Measurements from ENCODE around the gene PLXNA2. TPM values are rescaled to one million over a fixed set of nuclear protein-coding genes. Genes with fewer than 3 reads are reported as not detected.

PLXNA2 gene
- total RNA-seq, 2 experiments from 2014 or later: 0.13 to 0.23 TPM

DNA sequence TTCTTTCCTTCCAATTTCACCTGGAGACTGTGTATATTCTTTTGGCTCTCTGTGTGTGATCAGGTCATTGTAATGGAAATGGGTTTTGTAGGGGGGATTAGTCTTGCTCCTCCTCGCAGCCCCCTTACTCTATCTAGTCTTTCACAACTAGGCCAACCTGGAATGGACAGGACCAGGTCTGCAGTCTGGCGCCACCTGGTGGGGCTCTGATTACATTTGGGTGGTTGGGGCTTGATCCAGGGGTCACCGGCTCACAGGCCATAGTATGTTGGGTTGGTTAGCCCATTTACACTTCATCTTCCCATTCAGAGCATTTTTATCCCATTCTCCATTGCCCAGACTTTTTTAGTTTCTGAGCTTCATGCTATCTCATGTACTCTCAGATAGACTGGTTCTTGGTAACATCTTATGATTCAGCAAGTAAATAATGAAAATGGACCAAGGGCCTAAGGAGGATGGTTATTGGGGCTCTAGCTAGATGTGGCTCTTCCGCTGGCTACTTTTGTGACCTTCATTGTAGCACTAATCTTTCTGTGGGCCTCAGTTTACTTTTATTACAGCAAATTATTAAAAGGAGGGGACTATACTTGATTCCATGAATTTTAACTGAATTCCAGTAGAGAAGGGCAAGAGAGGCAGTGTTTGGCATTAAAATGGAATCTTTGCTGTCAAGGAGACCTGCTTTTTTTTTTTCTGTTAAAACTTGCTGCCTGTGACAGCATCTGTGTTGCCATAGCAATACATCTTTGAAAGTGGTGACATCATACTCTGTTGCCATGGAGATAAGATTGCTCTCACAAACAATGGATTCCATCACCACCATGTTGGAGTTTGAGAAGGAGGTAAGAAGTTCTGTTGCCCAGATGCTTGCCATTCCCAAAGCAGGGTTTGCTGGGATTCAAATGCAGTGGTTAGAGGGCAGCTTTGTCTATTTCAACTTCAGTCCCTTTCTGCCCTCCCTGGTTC lies 150.1 kb downstream of the PLXNA2 start:
- POLR2A ChIA-PET: interaction anchor here (1.4 kb wide), 1 partner anchor 13 kb away, joined by 3 read pairs; no protein-coding TSS in a partner anchor

DNA sequence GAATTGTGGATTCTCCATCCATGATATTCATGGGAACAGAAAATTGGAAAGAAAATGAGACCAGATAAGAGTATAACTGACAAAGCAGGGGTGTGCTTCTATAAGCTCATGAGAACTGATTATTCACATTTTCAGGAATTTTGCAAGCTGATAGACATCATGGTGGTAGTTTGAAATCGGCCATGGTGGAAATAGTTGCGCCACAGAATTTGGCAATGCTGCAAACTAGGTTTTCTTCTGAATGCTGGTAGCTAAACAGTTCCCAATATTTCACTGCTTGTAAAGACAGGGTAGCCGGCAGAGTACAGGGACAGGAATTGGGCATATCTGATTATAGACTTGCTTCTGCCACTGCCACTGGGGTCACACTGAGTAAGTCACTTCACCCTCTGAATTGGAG lies 151.1 kb downstream of the PLXNA2 start:
- Mint-ChIP-seq H3K27me3 (no peaks in the 10 kb centered on the region), H3K4me3 (no peak overlapping the region), H3K27ac (no peak overlapping the region), H3K9me3 (no peaks in the 10 kb centered on the region), H3K36me3 (ENCODE audit: low read depth) (no peaks in the 10 kb centered on the region), H3K4me1 (ENCODE audit: low read depth) (peaks cover 6% of the 10 kb centered on the region)
- intact Hi-C loops (cut with micrococcal nuclease): no loop called here
- CTCF ChIA-PET: interaction anchor here (0.6 to 8.4 kb wide), 19 partner anchors 9 to 146 kb away, joined by 3 to 129 read pairs (median 4); no protein-coding TSS in a partner anchor
- ATAC-seq (no peak), DNase-seq (no peak)
- no peak for TF ChIP-seq CTCF (IDR thresholded peaks at IDR 0.05)
- POLR2A ChIA-PET: interaction anchor here (1.4 kb wide), 1 partner anchor 12 kb away, joined by 3 read pairs; no protein-coding TSS in a partner anchor

More for the DNA sequence above, 150.1 kb downstream of the PLXNA2 start:
- CTCF ChIA-PET: interaction anchor here (0.6 to 8.4 kb wide), 30 partner anchors 9 to 151 kb away, joined by 3 to 129 read pairs (median 4); no protein-coding TSS in a partner anchor
- Mint-ChIP-seq H3K4me1 (ENCODE audit: low read depth) (no peaks in the 10 kb centered on the region), H3K9me3 (no peaks in the 10 kb centered on the region), H3K27ac (no peak overlapping the region), H3K4me3 (no peak overlapping the region), H3K27me3 (no peaks in the 10 kb centered on the region), H3K36me3 (ENCODE audit: low read depth) (no peaks in the 10 kb centered on the region)
- peak; percentile 83 for TF ChIP-seq CTCF (IDR thresholded peaks at IDR 0.05)
- DNase-seq (peak; percentile 86), ATAC-seq (peak; percentile 78)
- intact Hi-C loops (cut with micrococcal nuclease): loop anchor here (1.0 kb wide), 1 partner anchor 73 kb away; no protein-coding TSS in a partner anchor

DNA sequence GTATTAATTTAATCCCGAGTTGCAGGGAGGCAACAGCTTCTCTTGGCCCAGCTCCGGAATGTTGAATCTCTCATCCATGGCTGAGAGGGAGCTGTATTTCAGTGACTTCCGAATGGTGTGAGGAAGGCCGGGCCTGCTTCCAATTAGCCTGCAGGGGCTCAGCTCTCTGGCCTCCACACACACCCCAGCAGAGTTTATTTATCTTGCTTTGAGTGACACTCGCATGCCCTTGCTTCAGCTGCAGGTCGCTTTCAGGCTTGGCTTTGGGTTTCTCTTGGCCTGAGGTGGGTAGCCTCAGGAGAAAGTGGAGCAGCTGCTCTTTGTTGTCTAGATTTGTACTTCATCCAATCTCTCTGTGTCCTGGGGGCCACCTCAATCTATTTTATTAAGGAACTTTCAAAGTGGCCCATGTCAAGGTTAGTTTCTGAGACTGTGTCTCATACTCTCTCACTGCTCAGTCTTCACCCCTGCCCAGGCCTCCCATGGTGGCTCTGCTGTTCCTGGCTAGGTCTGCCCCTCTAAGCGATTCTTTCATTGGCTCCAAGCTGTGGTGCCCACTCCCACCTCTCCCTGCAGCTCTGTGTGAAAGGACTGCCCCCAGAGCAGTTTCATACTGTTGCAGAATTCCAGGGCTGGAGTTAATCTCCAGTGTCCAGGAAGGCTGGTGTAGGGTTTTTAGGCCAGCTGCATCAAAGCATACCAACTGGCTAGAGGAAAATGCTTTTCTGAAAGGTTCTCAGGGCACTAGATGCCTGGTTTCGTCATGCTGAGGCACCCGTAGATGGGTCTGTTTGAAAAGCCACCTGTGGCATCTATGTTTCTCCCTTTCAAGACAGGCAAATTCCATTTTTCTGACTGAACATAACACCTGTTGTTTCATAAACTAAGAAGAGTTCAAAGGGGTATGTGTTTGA lies 153.5 kb downstream of the PLXNA2 start:
- Mint-ChIP-seq H3K36me3 (ENCODE audit: low read depth) (no peaks in the 10 kb centered on the region), H3K27me3 (no peaks in the 10 kb centered on the region), H3K4me1 (ENCODE audit: low read depth) (peaks cover 24% of the 10 kb centered on the region), H3K4me3 (no peak overlapping the region), H3K9me3 (no peaks in the 10 kb centered on the region), H3K27ac (no peak overlapping the region)
- intact Hi-C loops (cut with micrococcal nuclease): no loop called here
- TF ChIP-seq CTCF (IDR thresholded peaks at IDR 0.05): no peak
- DNase-seq (no peak), ATAC-seq (no peak)
- ChIA-PET POLR2A (no interaction called here), CTCF (interaction anchor here (0.9 to 8.4 kb wide), 4 partner anchors 19 to 154 kb away, joined by 3 to 129 read pairs (median 4); no protein-coding TSS in a partner anchor)

GRCh38 chr1:208089761-208090370 lies 154.3 kb downstream of the PLXNA2 start:
- intact Hi-C loops (cut with micrococcal nuclease): no loop called here

More at GRCh38 chr1:208089761-208090370, 154.3 kb downstream of the PLXNA2 start:
- no peaks in the 10 kb centered on the region for H3K36me3 Mint-ChIP-seq (ENCODE audit: low read depth)
- CTCF ChIA-PET: interaction anchor here (0.9 to 8.4 kb wide), 4 partner anchors 18 to 155 kb away, joined by 3 to 129 read pairs (median 4); no protein-coding TSS in a partner anchor
- peaks cover 24% of the 10 kb centered on the region for H3K4me1 Mint-ChIP-seq (ENCODE audit: low read depth)
- no peaks in the 10 kb centered on the region for H3K9me3 Mint-ChIP-seq
- H3K4me3 Mint-ChIP-seq: no peak overlapping the region
- no peak overlapping the region for H3K27ac Mint-ChIP-seq
- POLR2A ChIA-PET: no interaction called here
- no peaks in the 10 kb centered on the region for H3K27me3 Mint-ChIP-seq
- no peak for TF ChIP-seq CTCF (IDR thresholded peaks at IDR 0.05)
- DNase-seq: no peak
- no peak for ATAC-seq
